ENCODE results near the gene CHMP2A.

CHMP2A gene

DNA sequence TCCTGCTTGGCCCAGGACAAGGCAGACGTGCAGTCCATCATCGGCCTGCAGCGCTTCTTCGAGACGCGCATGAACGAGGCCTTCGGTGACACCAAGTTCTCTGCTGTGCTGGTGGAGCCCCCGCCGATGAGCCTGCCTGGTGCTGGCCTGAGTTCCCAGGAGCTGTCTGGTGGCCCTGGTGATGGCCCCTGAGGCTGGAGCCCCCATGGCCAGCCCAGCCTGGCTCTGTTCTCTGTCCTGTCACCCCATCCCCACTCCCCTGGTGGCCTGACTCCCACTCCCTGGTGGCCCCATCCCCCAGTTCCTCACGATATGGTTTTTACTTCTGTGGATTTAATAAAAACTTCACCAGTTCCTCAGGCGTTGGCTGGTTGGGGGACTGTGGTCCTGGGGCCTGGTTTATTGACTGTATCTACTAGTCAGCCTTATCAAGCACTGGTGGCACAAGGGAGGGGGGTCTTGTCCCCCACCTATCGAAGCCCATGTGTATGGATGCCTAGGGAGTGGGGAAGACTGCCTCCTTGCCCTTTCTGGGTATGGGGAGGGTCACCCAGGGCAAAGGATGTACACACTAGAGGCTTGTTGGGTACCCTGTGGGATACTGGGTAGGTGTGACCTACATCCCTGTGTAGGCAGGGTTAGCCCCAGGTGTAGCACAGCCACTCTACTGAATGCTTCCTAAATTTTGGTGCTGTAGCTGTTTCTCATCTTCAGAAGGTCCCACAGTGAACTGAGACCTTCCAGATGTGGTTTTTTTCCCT lies 4.4 kb downstream of the CHMP2A start:
- CTCF ChIA-PET = no interaction called here
- POLR2A ChIA-PET = interaction anchor here (1.8 to 3.8 kb wide), 3 partner anchors 11 to 31 kb away, joined by 4 to 16 read pairs (median 7); partner anchors contain the start of gene ZBTB45
- Histone ChIP-seq H3K4me1 (ENCODE audit: control insufficient read depth, insufficient read depth, low read length) (peaks cover 18% of the 10 kb centered on the region), H3K36me3 (ENCODE audit: control insufficient read depth in 2 of 2, insufficient read depth in 1 of 2, low read length in 2 of 2) (peaks cover 40 to 86% of the 10 kb centered on the region in 2 experiments), H3K27ac (ENCODE audit: extremely low read depth, low read depth, low read length) (no peak overlapping the region), H3K4me3 (ENCODE audit: low read depth, low read length) (no peak overlapping the region), H3K9me3 (ENCODE audit: control insufficient read depth, insufficient read depth, low read depth, low read length) (no peaks in the 10 kb centered on the region)
- TF ChIP-seq PATZ1 (tag by site-specific recombination; IDR thresholded peaks at IDR 0.05) (no peak), KLF10 (tag by site-specific recombination; IDR thresholded peaks at IDR 0.05) (no peak), ZNF747 (tag by site-specific recombination; IDR thresholded peaks at IDR 0.05) (no peak), ZNF549 (tag by site-specific recombination; IDR thresholded peaks at IDR 0.05) (no peak), YY2 (tag by site-specific recombination; IDR thresholded peaks at IDR 0.05) (no peak), ZNF274 (IDR thresholded peaks at IDR 0.05; ENCODE audit: low read length) (no peak), ZNF274 (tag by site-specific recombination; IDR thresholded peaks at IDR 0.05; ENCODE audit: borderline replicate concordance) (no peak), ZNF658 (tag by site-specific recombination; IDR thresholded peaks at IDR 0.05) (no peak), ZNF670 (tag by site-specific recombination; IDR thresholded peaks at IDR 0.05; ENCODE audit: low read depth) (no peak), ZNF791 (tag by site-specific recombination; IDR thresholded peaks at IDR 0.05) (no peak), KLF8 (tag by site-specific recombination; IDR thresholded peaks at IDR 0.05) (no peak), MYNN (tag by site-specific recombination; IDR thresholded peaks at IDR 0.05; ENCODE audit: borderline replicate concordance) (no peak), SP3 (tag by site-specific recombination; IDR thresholded peaks at IDR 0.05) (no peak), ZNF629 (tag by site-specific recombination; IDR thresholded peaks at IDR 0.05) (no peak)
- TF ChIP-seq, protein P1, sequence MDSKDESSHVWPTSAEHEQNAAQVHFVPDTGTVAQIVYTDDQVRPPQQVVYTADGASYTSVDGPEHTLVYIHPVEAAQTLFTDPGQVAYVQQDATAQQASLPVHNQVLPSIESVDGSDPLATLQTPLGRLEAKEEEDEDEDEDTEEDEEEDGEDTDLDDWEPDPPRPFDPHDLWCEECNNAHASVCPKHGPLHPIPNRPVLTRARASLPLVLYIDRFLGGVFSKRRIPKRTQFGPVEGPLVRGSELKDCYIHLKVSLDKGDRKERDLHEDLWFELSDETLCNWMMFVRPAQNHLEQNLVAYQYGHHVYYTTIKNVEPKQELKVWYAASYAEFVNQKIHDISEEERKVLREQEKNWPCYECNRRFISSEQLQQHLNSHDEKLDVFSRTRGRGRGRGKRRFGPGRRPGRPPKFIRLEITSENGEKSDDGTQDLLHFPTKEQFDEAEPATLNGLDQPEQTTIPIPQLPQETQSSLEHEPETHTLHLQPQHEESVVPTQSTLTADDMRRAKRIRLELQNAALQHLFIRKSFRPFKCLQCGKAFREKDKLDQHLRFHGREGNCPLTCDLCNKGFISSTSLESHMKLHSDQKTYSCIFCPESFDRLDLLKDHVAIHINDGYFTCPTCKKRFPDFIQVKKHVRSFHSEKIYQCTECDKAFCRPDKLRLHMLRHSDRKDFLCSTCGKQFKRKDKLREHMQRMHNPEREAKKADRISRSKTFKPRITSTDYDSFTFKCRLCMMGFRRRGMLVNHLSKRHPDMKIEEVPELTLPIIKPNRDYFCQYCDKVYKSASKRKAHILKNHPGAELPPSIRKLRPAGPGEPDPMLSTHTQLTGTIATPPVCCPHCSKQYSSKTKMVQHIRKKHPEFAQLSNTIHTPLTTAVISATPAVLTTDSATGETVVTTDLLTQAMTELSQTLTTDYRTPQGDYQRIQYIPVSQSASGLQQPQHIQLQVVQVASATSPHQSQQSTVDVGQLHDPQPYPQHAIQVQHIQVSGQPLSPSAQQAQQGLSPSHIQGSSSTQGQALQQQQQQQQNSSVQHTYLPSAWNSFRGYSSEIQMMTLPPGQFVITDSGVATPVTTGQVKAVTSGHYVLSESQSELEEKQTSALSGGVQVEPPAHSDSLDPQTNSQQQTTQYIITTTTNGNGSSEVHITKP (tag by site-specific recombination; IDR thresholded peaks at IDR 0.05) = no peak
- TF ChIP-seq, protein P2, sequence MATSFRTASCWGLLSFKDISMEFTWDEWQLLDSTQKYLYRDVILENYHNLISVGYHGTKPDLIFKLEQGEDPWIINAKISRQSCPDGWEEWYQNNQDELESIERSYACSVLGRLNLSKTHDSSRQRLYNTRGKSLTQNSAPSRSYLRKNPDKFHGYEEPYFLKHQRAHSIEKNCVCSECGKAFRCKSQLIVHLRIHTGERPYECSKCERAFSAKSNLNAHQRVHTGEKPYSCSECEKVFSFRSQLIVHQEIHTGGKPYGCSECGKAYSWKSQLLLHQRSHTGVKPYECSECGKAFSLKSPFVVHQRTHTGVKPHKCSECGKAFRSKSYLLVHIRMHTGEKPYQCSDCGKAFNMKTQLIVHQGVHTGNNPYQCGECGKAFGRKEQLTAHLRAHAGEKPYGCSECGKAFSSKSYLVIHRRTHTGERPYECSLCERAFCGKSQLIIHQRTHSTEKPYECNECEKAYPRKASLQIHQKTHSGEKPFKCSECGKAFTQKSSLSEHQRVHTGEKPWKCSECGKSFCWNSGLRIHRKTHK (tag by site-specific recombination; IDR thresholded peaks at IDR 0.05) = no peak
- TF ChIP-seq, protein P3, sequence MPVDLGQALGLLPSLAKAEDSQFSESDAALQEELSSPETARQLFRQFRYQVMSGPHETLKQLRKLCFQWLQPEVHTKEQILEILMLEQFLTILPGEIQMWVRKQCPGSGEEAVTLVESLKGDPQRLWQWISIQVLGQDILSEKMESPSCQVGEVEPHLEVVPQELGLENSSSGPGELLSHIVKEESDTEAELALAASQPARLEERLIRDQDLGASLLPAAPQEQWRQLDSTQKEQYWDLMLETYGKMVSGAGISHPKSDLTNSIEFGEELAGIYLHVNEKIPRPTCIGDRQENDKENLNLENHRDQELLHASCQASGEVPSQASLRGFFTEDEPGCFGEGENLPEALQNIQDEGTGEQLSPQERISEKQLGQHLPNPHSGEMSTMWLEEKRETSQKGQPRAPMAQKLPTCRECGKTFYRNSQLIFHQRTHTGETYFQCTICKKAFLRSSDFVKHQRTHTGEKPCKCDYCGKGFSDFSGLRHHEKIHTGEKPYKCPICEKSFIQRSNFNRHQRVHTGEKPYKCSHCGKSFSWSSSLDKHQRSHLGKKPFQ (tag by site-specific recombination; IDR thresholded peaks at IDR 0.05) = no peak
- TF ChIP-seq, protein P4, sequence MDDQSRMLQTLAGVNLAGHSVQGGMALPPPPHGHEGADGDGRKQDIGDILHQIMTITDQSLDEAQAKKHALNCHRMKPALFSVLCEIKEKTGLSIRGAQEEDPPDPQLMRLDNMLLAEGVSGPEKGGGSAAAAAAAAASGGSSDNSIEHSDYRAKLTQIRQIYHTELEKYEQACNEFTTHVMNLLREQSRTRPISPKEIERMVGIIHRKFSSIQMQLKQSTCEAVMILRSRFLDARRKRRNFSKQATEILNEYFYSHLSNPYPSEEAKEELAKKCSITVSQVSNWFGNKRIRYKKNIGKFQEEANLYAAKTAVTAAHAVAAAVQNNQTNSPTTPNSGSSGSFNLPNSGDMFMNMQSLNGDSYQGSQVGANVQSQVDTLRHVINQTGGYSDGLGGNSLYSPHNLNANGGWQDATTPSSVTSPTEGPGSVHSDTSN (CRISPR knock-in tag; IDR thresholded peaks at IDR 0.05) = no peak
